GM12878 (cell line): ENCODE data around the gene PHACTR3. TPM values are rescaled to one million over a fixed set of nuclear protein-coding genes. Genes with fewer than 3 reads are reported as not detected.

Experiments used
- ATAC-seq: fragments of 200-7000 bp; cut with Tn5 transposase; 3 replicates; pipeline ENCODE4 v1.9.1; 2020; ENCODE audit warnings: mild to moderate bottlenecking, moderate library complexity
- BruUV-seq: library from RNA; stranded (reverse); fragments of 400-500 nt; replicated peaks from 2 replicates; lab custom pipeline; 2021; lab: Mats Ljungman, UMichigan
- CTCF ChIA-PET: fragments of 300-600 bp; sonication (Branson Sonifier 250); formaldehyde crosslinking; extraction: SDS; loops from one replicate; lab custom pipeline; 2021; ENCODE audit warnings: inconsistent platforms; lab: Yijun Ruan, JAX
- POLR2A ChIA-PET: fragments of 350-600 bp; formaldehyde crosslinking; extraction: SDS; loops from one replicate; lab custom pipeline; 2021; ENCODE audit warnings: inconsistent platforms; lab: Charles Lee
- RAD21 ChIA-PET: fragments of 300-600 bp; sonication (Branson Sonifier 250); formaldehyde crosslinking; loops from one replicate; lab custom pipeline; 2023; ENCODE audit warnings: antibody characterized with exemption; ENCODE audit not compliant: unreplicated experiment; lab: Charles Lee
- SMC1A ChIA-PET: fragments of 300-600 bp; sonication (Branson Sonifier 250); formaldehyde crosslinking; loops from one replicate; lab custom pipeline; 2023; ENCODE audit not compliant: unreplicated experiment, uncharacterized antibody; lab: Charles Lee
- DNase-seq: peaks from one replicate; pipeline ENCODE4 v3.0.0-alpha.2; 2011; ENCODE audit warnings: low read depth, low spot score
- FAIRE-seq: peaks from 3 replicates; lab custom pipeline; 2011; peaks lifted over from hg19 to GRCh38; lab: Jason Lieb, UNC
- H2AFZ ChIP-seq: 2 replicates; pipeline ENCODE4 v1.6.0; 2011; ENCODE audit warnings: low read depth, low read length, control low read depth; ENCODE audit not compliant: control insufficient read depth
- H3K27ac ChIP-seq: 2 replicates; pipeline ENCODE4 v1.5.1; 2011; ENCODE audit warnings: control low read depth; ENCODE audit not compliant: control insufficient read depth, insufficient read depth
- H3K27me3 ChIP-seq, 2 experiments: replicated peaks in 1 of 2; 2 replicates each; pipeline versions ENCODE4 v1.6.0 to v1.6.1; 2011; ENCODE audit warnings: low read length in 1 of 2; ENCODE audit not compliant: control insufficient read depth in 2 of 2, insufficient read depth in 2 of 2
- H3K36me3 ChIP-seq, 2 experiments: 2 replicates each; pipeline ENCODE4 v1.5.1; 2011; ENCODE audit warnings: low read length in 1 of 2; ENCODE audit not compliant: control insufficient read depth in 2 of 2, insufficient read depth in 2 of 2
- H3K4me1 ChIP-seq: 2 replicates; pipeline ENCODE4 v1.6.1; 2011; ENCODE audit warnings: mild to moderate bottlenecking, low read length, moderate library complexity, mixed read lengths; ENCODE audit not compliant: control insufficient read depth, insufficient read depth
- H3K4me2 ChIP-seq: 2 replicates; pipeline ENCODE4 v1.6.0; 2011; ENCODE audit warnings: control low read depth; ENCODE audit not compliant: control insufficient read depth, insufficient read depth
- H3K4me3 ChIP-seq: fragments of 200-600 bp; sonication (generic); 2 replicates; pipeline ENCODE4 v1.5.1; 2016
- H3K79me2 ChIP-seq: 2 replicates; pipeline ENCODE4 v1.6.0; 2011; ENCODE audit warnings: low read length; ENCODE audit not compliant: control insufficient read depth, insufficient read depth
- H3K9ac ChIP-seq: 2 replicates; pipeline ENCODE4 v1.8.0; 2011; ENCODE audit warnings: low read length, control low read depth, mixed read lengths; ENCODE audit not compliant: control insufficient read depth, insufficient read depth
- H3K9me3 ChIP-seq: replicated peaks from 3 replicates; pipeline ENCODE4 v1.5.1; 2011; ENCODE audit warnings: mild to moderate bottlenecking, low read length; ENCODE audit not compliant: control insufficient read depth, insufficient read depth
- H4K20me1 ChIP-seq: 2 replicates; pipeline ENCODE4 v1.6.0; 2011; ENCODE audit not compliant: control insufficient read depth, insufficient read depth
- BRCA1 ChIP-seq: IDR thresholded peaks from 2 replicates; pipeline ENCODE4 v1.6.1; 2011; ENCODE audit warnings: low read depth, low read length, improper control_type of control experiment
- CHD4 ChIP-seq: fragments of 200-600 bp; sonication (generic); IDR thresholded peaks from 2 replicates; pipeline ENCODE4 v1.6.1; 2016; ENCODE audit warnings: mild to moderate bottlenecking
- CREM ChIP-seq: IDR thresholded peaks from 2 replicates; pipeline ENCODE4 v1.6.1; 2014; ENCODE audit warnings: antibody characterized with exemption, low read depth
- IKZF1 ChIP-seq: fragments of 450-650 bp; conservative IDR thresholded peaks from 2 replicates; pipeline ENCODE4 v1.6.1; 2017; ENCODE audit warnings: antibody characterized with exemption, mild to moderate bottlenecking
- NBN ChIP-seq: fragments of 450-650 bp; IDR thresholded peaks from 2 replicates; pipeline ENCODE4 v1.6.1; 2016
- NFYA ChIP-seq: IDR thresholded peaks from 2 replicates; pipeline ENCODE4 v1.6.1; 2011; ENCODE audit warnings: low read depth, mild to moderate bottlenecking, low read length, improper control_type of control experiment, borderline replicate concordance
- POLR2A ChIP-seq: IDR thresholded peaks from 2 replicates; pipeline ENCODE4 v1.6.1; 2011; ENCODE audit warnings: low read depth, mild to moderate bottlenecking, low read length
- POLR2AphosphoS5 ChIP-seq: IDR thresholded peaks from 2 replicates; pipeline ENCODE4 v1.6.1; 2011; ENCODE audit warnings: mild to moderate bottlenecking, low read length, inconsistent platforms
- WGBS: methylation state at CpG from one replicate; pipeline ENCODE4 v1.1.6; 2016; ENCODE audit warnings: low lambda C conversion rate; ENCODE audit not compliant: insufficient replicate concordance, insufficient coverage; ENCODE audit errors: missing lambda C conversion rate; 5-methylcytosine and 5-hydroxymethylcytosine counted together
- in situ Hi-C: fragments of 300-500 bp; cut with MboI; formaldehyde crosslinking; loops from 9 replicates; pipeline ENCODE4 v1.14.3; 2018; ENCODE audit warnings: mixed read lengths
- intact Hi-C: fragments of 100-400 bp; cut with micrococcal nuclease; formaldehyde crosslinking; loops from one replicate; pipeline ENCODE4 v1.14.2; 2022; ENCODE audit not compliant: unreplicated experiment
- polyA plus RNA-seq, 11 experiments: library from polyadenylated mRNA; depleted of rRNA in 4 of 11; unstranded in 6 of 11; stranded (reverse) in 5 of 11; fragments of >200 nt; fragmentation: Nextera tagmentation in 4 of 11; fragmentation: Illumina TruSeq in 1 of 11; extraction: Ambion mirVana in 4 of 11; extraction: Trizol in 1 of 11; gene quantifications; 1 replicate in 1 of 11; 2 replicates in 10 of 11; pipeline versions ENCODE4 v1.2.1 to v1.2.3, GENCODE V29; 2011 to 2016; ENCODE audit warnings: inconsistent platforms in 2 of 11, missing spikeins in 2 of 11, low read depth in 1 of 11
- total RNA-seq, 4 experiments: library from RNA; depleted of rRNA in 3 of 4; stranded (reverse); fragments of >200 nt in 3 of 4; fragmentation: Illumina TruSeq in 1 of 4; extraction: Trizol in 1 of 4; gene quantifications; 2 replicates each; pipeline versions ENCODE4 v1.2.1 to v1.2.3, GENCODE V29; 2013 to 2021
- TF ChIP-seq, protein P1 (sequence below): fragments of 450-650 bp; IDR thresholded peaks from 2 replicates; pipeline ENCODE4 v1.6.1; 2018; ENCODE audit warnings: borderline replicate concordance, mild to moderate bottlenecking; ENCODE audit not compliant: partially characterized antibody
- TF ChIP-seq, protein P2 (sequence below): fragments of 450-650 bp; IDR thresholded peaks from 2 replicates; pipeline ENCODE4 v1.6.1; 2017; ENCODE audit warnings: mild to moderate bottlenecking, low read depth, inconsistent platforms; ENCODE audit not compliant: poor library complexity, severe bottlenecking
- TF ChIP-seq, protein P3 (sequence below): fragments of 450-650 bp; formaldehyde crosslinking; IDR thresholded peaks from 2 replicates; pipeline ENCODE4 v1.4.0; 2022; ENCODE audit warnings: mild to moderate bottlenecking, moderate library complexity

The PHACTR3 gene
- total and polyA plus RNA-seq, 10 of the 15 experiments (the other 5 are each of a cell fraction or from before 2014, with no cell fraction given): 0.17 to 2.7 (median 0.27) TPM; not detected in 1

DNA sequence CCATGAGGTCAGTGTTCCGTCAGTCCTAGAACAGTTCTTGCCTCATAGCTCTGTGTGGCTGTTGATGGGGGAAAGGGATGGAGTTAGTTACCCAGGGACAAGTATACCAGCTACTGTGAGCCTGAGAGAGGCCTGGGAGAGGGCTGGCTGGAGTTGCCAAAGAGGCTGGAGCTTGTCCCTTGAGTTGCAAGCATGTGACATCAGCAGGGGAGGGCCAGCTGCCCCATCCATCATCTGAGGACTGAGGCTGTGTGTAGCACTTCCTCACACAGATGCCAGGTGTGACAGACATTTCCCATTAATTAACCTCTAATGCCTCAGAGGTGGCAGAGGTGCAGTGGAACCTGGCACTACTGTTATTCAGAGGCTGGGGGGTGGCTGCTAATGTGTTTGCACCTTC is 131.6 kb downstream of the PHACTR3 start:
- WGBS: 50% methylated on average over 1 of the region's 1 CpG
- in situ Hi-C loops (no loop called here), intact Hi-C loops (no loop called here)
- SMC1A ChIA-PET: no interaction called here
- CTCF ChIA-PET: no interaction called here
- Histone ChIP-seq H3K27me3 (no peaks in the 10 kb centered on the region; a peak in 2 of 4 replicates), H3K4me3 (no peak overlapping the region), H3K4me1 (no peaks in the 10 kb centered on the region), H2AFZ (no peak overlapping the region), H3K27ac (no peak overlapping the region), H3K36me3 (no peaks in the 10 kb centered on the region), H3K9me3 (no peaks in the 10 kb centered on the region; the same call in 2 of the 3 replicates), H3K9ac (no peak overlapping the region), H4K20me1 (no peaks in the 10 kb centered on the region), H3K4me2 (no peak overlapping the region), H3K79me2 (no peaks in the 10 kb centered on the region)
- no peak for ATAC-seq
- TF ChIP-seq, protein P1, sequence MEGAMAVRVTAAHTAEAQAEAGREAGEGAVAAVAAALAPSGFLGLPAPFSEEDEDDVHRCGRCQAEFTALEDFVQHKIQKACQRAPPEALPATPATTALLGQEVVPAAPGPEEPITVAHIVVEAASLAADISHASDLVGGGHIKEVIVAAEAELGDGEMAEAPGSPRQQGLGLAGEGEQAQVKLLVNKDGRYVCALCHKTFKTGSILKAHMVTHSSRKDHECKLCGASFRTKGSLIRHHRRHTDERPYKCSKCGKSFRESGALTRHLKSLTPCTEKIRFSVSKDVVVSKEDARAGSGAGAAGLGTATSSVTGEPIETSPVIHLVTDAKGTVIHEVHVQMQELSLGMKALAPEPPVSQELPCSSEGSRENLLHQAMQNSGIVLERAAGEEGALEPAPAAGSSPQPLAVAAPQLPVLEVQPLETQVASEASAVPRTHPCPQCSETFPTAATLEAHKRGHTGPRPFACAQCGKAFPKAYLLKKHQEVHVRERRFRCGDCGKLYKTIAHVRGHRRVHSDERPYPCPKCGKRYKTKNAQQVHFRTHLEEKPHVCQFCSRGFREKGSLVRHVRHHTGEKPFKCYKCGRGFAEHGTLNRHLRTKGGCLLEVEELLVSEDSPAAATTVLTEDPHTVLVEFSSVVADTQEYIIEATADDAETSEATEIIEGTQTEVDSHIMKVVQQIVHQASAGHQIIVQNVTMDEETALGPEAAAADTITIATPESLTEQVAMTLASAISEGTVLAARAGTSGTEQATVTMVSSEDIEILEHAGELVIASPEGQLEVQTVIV: no peak
- TF ChIP-seq CHD4 (no peak), NFYA (no peak), CREM (no peak), BRCA1 (no peak), POLR2A (no peak), NBN (no peak), POLR2AphosphoS5 (no peak), IKZF1 (no peak)
- TF ChIP-seq, protein P2, sequence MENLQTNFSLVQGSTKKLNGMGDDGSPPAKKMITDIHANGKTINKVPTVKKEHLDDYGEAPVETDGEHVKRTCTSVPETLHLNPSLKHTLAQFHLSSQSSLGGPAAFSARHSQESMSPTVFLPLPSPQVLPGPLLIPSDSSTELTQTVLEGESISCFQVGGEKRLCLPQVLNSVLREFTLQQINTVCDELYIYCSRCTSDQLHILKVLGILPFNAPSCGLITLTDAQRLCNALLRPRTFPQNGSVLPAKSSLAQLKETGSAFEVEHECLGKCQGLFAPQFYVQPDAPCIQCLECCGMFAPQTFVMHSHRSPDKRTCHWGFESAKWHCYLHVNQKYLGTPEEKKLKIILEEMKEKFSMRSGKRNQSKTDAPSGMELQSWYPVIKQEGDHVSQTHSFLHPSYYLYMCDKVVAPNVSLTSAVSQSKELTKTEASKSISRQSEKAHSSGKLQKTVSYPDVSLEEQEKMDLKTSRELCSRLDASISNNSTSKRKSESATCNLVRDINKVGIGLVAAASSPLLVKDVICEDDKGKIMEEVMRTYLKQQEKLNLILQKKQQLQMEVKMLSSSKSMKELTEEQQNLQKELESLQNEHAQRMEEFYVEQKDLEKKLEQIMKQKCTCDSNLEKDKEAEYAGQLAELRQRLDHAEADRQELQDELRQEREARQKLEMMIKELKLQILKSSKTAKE: no peak
- TF ChIP-seq, protein P3, sequence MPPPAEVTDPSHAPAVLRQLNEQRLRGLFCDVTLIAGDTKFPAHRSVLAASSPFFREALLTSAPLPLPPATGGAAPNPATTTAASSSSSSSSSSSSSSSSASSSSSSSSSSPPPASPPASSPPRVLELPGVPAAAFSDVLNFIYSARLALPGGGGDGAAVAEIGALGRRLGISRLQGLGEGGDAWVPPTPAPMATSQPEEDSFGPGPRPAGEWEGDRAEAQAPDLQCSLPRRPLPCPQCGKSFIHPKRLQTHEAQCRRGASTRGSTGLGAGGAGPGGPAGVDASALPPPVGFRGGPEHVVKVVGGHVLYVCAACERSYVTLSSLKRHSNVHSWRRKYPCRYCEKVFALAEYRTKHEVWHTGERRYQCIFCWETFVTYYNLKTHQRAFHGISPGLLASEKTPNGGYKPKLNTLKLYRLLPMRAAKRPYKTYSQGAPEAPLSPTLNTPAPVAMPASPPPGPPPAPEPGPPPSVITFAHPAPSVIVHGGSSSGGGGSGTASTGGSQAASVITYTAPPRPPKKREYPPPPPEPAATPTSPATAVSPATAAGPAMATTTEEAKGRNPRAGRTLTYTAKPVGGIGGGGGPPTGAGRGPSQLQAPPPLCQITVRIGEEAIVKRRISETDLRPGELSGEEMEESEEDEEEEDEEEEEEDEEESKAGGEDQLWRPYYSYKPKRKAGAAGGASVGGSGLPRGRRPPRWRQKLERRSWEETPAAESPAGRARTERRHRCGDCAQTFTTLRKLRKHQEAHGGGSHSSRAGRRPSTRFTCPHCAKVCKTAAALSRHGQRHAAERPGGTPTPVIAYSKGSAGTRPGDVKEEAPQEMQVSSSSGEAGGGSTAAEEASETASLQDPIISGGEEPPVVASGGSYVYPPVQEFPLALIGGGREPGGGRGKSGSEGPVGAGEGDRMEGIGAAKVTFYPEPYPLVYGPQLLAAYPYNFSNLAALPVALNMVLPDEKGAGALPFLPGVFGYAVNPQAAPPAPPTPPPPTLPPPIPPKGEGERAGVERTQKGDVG: no peak
- no TSS peak for BruUV-seq
- no peak for DNase-seq
- RAD21 ChIA-PET: no interaction called here
- POLR2A ChIA-PET: no interaction called here
- no peak for FAIRE-seq
